Measurements from ENCODE around the gene KCTD3.

Gene KCTD3

DNA sequence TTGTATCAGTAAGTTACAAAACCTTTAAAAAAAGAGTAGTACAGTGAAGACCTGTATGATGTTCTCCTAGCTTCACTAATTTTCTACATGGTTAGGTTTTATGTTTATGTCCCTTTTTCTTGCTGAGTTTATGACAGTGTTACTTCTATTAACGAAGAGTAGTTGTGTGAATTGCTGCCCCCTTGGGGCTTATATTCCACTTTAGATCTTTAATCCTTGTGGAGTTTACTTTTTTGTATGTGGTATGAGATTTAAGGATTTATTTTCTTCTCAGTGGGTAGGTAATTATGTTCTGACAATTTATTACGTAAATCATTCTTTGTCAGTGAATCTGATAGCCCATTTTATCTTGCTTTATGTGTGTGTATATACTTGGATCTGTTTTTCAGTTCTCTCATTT is 14.8 kb downstream of the KCTD3 start (continued):
- TF ChIP-seq ZNF302 (tag by site-specific recombination; IDR thresholded peaks at IDR 0.05; ENCODE audit: low read depth): 0 out of 2 replicates have a peak, but pooled peaks have one; percentile 68
- TF ChIP-seq ZBTB17 (tag by site-specific recombination; IDR thresholded peaks at IDR 0.05): peak; percentile 45
- TF ChIP-seq ZNF155 (tag by site-specific recombination; IDR thresholded peaks at IDR 0.05): no peak
- no peak for TF ChIP-seq ZNF521 (tag by site-specific recombination; IDR thresholded peaks at IDR 0.05)
- no peak for TF ChIP-seq SP3 (tag by site-specific recombination; IDR thresholded peaks at IDR 0.05)
- TF ChIP-seq ZNF600 (tag by site-specific recombination; IDR thresholded peaks at IDR 0.05): no peak
- TF ChIP-seq, protein P1, sequence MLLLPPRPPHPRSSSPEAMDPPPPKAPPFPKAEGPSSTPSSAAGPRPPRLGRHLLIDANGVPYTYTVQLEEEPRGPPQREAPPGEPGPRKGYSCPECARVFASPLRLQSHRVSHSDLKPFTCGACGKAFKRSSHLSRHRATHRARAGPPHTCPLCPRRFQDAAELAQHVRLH (tag by site-specific recombination; IDR thresholded peaks at IDR 0.05): peak; percentile 98

DNA sequence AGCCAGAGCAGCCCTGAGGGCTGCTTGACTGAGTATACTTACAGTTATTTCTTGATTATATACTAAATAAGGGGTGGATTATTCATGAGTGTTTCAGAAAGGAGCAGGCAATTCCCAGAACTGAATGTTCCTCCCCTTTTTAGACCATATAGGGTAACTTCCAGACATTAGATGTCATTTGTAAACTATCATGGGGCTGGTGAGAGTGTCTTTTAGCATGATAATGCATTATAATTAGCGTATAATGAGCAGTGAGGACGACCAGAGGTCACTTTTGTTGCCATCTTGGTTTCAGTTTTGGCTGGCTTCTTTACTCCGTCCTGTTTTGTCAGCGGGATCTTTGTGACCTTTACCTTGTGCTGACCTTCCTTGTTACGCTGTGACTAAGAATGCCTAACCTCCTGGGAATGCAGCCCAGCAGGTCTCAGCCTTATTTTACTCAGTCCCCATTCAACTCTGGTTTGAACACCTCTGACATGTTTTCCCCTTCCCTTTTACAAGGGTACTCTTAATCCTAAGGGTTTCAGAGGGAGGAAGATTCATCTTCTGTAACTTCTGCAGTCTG is 16.2 kb downstream of the KCTD3 start:
- POLR2A ChIA-PET: no interaction called here
- Histone ChIP-seq H3K9me3 (ENCODE audit: control insufficient read depth, insufficient read depth, low read depth, low read length) (no peaks in the 10 kb centered on the region), H3K4me3 (ENCODE audit: low read depth, low read length) (no peak overlapping the region), H3K4me1 (ENCODE audit: control insufficient read depth, insufficient read depth, low read length) (no peaks in the 10 kb centered on the region), H3K27ac (ENCODE audit: extremely low read depth, low read depth, low read length) (no peak overlapping the region), H3K36me3 (ENCODE audit: control insufficient read depth in 2 of 2, insufficient read depth in 1 of 2, low read length in 2 of 2) (peaks cover 13 to 34% of the 10 kb centered on the region in 2 experiments)
- TF ChIP-seq ZNF341 (tag by site-specific recombination; IDR thresholded peaks at IDR 0.05; ENCODE audit: low read depth) (0 out of 2 replicates have a peak, but pooled peaks have one; percentile 38), ZNF184 (tag by site-specific recombination; IDR thresholded peaks at IDR 0.05) (no peak)
- CTCF ChIA-PET: no interaction called here

DNA sequence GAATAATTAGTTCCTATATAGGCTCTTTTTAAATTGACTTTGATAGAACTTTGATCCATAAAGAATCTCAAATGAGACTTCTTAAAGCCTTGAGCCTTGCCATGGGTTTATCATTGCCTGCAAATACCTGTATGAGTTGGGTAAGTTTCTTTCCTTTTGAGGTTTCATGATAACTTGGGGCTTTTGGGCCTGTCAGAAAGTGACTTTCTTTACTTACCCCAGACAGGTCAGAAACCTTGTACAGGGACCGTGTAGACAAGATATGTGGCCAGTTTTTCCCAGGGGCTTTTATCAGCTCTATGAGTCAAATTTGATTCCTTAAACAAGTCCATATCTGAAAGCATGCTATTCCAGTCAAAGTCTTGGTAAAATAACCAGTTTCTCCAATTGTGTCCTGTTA is 17.3 kb downstream of the KCTD3 start:
- no peak for TF ChIP-seq ZNF530 (tag by site-specific recombination; IDR thresholded peaks at IDR 0.05; ENCODE audit: low read depth)
- no peak for TF ChIP-seq ZNF391 (tag by site-specific recombination; IDR thresholded peaks at IDR 0.05; ENCODE audit: borderline replicate concordance, low read depth)
- TF ChIP-seq BCL11B (tag by site-specific recombination; IDR thresholded peaks at IDR 0.05; ENCODE audit: low read depth): no peak
- TF ChIP-seq, protein P2, sequence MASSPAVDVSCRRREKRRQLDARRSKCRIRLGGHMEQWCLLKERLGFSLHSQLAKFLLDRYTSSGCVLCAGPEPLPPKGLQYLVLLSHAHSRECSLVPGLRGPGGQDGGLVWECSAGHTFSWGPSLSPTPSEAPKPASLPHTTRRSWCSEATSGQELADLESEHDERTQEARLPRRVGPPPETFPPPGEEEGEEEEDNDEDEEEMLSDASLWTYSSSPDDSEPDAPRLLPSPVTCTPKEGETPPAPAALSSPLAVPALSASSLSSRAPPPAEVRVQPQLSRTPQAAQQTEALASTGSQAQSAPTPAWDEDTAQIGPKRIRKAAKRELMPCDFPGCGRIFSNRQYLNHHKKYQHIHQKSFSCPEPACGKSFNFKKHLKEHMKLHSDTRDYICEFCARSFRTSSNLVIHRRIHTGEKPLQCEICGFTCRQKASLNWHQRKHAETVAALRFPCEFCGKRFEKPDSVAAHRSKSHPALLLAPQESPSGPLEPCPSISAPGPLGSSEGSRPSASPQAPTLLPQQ (tag by site-specific recombination; IDR thresholded peaks at IDR 0.05): no peak
- no peak for TF ChIP-seq RBAK (tag by site-specific recombination; IDR thresholded peaks at IDR 0.05)
- TF ChIP-seq ZNF426 (tag by site-specific recombination; IDR thresholded peaks at IDR 0.05): no peak
- TF ChIP-seq ZNF214 (tag by site-specific recombination; IDR thresholded peaks at IDR 0.05; ENCODE audit: borderline replicate concordance): no peak
- TF ChIP-seq, protein P3, sequence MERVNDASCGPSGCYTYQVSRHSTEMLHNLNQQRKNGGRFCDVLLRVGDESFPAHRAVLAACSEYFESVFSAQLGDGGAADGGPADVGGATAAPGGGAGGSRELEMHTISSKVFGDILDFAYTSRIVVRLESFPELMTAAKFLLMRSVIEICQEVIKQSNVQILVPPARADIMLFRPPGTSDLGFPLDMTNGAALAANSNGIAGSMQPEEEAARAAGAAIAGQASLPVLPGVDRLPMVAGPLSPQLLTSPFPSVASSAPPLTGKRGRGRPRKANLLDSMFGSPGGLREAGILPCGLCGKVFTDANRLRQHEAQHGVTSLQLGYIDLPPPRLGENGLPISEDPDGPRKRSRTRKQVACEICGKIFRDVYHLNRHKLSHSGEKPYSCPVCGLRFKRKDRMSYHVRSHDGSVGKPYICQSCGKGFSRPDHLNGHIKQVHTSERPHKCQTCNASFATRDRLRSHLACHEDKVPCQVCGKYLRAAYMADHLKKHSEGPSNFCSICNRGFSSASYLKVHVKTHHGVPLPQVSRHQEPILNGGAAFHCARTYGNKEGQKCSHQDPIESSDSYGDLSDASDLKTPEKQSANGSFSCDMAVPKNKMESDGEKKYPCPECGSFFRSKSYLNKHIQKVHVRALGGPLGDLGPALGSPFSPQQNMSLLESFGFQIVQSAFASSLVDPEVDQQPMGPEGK (tag by site-specific recombination; IDR thresholded peaks at IDR 0.05): no peak
- TF ChIP-seq ZNF10 (tag by site-specific recombination; IDR thresholded peaks at IDR 0.05): no peak
- TF ChIP-seq GLI4 (tag by site-specific recombination; IDR thresholded peaks at IDR 0.05): no peak
- Histone ChIP-seq H3K27ac (ENCODE audit: extremely low read depth, low read depth, low read length) (no peak overlapping the region), H3K9me3 (ENCODE audit: control insufficient read depth, insufficient read depth, low read depth, low read length) (no peaks in the 10 kb centered on the region), H3K36me3 (ENCODE audit: control insufficient read depth in 2 of 2, insufficient read depth in 1 of 2, low read length in 2 of 2) (peaks cover 12 to 36% of the 10 kb centered on the region in 2 experiments), H3K4me3 (ENCODE audit: low read depth, low read length) (no peak overlapping the region), H3K4me1 (ENCODE audit: control insufficient read depth, insufficient read depth, low read length) (no peaks in the 10 kb centered on the region)
- POLR2A ChIA-PET: no interaction called here
- CTCF ChIA-PET: interaction anchor here (0.7 kb wide), 1 partner anchor 279 kb away, joined by 3 read pairs; no protein-coding TSS in a partner anchor
